Coronary artery (tissue), 2 donors: ENCODE results near the gene CALHM5.

Experiments used
- DNase-seq: peaks from one replicate; pipeline ENCODE4 v3.0.0-alpha.2; 2017; ENCODE audit warnings: low spot score
- H3K27ac ChIP-seq, 2 donors: fragments of 200-600 bp; sonication (generic); one replicate each; pipeline ENCODE4 v1.5.1; 2016 to 2019
- H3K4me3 ChIP-seq: fragments of 200-600 bp; sonication (generic); 2 replicates; pipeline ENCODE4 v1.5.1; 2016; ENCODE audit warnings: mild to moderate bottlenecking, moderate library complexity
- TF ChIP-seq, protein P1 (sequence below): fragments of 200-600 bp; sonication (generic); IDR thresholded peaks from one replicate; pipeline ENCODE4 v1.5.1; 2019; ENCODE audit warnings: antibody characterized with exemption

CALHM5 gene, protein sequence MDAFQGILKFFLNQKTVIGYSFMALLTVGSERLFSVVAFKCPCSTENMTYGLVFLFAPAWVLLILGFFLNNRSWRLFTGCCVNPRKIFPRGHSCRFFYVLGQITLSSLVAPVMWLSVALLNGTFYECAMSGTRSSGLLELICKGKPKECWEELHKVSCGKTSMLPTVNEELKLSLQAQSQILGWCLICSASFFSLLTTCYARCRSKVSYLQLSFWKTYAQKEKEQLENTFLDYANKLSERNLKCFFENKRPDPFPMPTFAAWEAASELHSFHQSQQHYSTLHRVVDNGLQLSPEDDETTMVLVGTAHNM

DNA sequence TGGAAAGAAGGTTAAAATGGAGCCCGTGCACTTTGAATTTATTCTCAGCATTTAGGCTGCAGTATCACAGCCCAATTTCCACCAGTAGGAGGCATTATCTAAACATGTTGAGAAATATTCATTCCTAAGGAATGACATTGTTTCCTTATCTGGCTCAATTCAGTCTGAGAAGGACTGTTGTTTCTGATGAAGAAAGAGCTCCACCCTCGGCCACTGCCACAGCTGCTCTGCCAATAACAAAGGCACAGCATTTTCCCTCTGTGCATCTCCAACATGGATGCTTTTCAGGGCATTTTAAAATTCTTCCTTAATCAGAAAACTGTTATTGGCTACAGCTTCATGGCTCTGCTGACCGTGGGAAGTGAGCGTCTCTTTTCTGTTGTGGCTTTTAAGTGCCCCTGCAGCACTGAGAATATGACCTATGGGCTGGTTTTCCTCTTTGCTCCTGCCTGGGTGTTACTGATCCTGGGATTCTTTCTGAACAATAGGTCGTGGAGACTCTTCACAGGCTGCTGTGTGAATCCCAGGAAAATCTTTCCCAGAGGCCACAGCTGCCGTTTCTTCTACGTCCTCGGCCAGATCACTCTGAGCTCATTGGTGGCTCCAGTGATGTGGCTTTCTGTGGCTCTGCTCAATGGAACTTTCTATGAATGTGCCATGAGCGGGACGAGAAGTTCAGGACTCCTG lies at the start of gene CALHM5:
Gene CALHM5, plus strand, starts transcription at position 216 of the 687 bp plus-strand sequence. Its CDS starts 58 bp downstream, at position 274.
- DNase-seq, result peak; percentile 80
- TF ChIP-seq, protein P1, sequence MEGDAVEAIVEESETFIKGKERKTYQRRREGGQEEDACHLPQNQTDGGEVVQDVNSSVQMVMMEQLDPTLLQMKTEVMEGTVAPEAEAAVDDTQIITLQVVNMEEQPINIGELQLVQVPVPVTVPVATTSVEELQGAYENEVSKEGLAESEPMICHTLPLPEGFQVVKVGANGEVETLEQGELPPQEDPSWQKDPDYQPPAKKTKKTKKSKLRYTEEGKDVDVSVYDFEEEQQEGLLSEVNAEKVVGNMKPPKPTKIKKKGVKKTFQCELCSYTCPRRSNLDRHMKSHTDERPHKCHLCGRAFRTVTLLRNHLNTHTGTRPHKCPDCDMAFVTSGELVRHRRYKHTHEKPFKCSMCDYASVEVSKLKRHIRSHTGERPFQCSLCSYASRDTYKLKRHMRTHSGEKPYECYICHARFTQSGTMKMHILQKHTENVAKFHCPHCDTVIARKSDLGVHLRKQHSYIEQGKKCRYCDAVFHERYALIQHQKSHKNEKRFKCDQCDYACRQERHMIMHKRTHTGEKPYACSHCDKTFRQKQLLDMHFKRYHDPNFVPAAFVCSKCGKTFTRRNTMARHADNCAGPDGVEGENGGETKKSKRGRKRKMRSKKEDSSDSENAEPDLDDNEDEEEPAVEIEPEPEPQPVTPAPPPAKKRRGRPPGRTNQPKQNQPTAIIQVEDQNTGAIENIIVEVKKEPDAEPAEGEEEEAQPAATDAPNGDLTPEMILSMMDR, result peak; percentile 70
- peak within 1 kb of the TSS; percentile 72 for H3K4me3 ChIP-seq
- H3K27ac ChIP-seq, result peak within 1 kb of the TSS; percentile 77 to 89

DNA sequence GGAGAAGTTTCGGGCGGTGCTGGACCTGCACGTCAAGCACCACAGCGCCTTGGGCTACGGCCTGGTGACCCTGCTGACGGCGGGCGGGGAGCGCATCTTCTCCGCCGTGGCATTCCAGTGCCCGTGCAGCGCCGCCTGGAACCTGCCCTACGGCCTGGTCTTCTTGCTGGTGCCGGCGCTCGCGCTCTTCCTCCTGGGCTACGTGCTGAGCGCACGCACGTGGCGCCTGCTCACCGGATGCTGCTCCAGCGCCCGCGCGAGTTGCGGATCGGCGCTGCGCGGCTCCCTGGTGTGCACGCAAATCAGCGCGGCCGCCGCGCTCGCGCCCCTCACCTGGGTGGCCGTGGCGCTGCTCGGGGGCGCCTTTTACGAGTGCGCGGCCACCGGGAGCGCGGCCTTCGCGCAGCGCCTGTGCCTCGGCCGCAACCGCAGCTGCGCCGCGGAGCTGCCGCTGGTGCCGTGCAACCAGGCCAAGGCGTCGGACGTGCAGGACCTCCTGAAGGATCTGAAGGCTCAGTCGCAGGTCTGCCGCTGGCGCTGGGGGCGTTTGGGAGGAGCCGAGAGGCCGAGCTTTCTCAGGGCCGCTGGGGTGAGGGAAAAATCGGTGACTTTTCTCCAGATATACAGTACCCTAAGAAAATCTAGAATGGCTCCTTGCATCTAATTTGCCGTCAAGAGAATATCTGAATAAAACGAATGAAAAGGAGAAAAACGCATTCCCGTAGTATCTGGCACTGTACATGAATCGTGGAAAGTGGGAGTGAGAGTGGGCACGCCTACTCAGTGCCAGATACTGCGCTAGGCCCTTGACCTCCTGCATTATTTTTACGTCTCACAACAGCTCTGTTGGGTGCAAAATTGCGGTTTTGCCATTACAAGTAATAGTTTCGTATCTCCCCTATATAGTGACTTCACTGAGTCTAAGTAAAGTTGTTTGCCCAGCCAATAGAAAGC lies 49.2 kb upstream of the CALHM5 start:
- Histone ChIP-seq H3K27ac (peak overlapping the region in 1 of 2 donors; percentile 37), H3K4me3 (peak overlapping the region; percentile 73)
- TF ChIP-seq, protein P1, result no peak
- no peak for DNase-seq

DNA sequence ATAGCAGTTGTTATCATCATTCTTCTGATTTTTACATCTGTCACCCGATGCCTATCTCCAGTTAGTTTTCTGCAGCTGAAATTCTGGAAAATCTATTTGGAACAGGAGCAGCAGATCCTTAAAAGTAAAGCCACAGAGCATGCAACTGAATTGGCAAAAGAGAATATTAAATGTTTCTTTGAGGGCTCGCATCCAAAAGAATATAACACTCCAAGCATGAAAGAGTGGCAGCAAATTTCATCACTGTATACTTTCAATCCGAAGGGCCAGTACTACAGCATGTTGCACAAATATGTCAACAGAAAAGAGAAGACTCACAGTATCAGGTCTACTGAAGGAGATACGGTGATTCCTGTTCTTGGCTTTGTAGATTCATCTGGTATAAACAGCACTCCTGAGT lies 48.1 kb upstream of the CALHM5 start:
- no peak overlapping the region for H3K4me3 ChIP-seq
- DNase-seq, result no peak
- H3K27ac ChIP-seq, result no peak overlapping the region
- TF ChIP-seq, protein P1, result no peak

DNA sequence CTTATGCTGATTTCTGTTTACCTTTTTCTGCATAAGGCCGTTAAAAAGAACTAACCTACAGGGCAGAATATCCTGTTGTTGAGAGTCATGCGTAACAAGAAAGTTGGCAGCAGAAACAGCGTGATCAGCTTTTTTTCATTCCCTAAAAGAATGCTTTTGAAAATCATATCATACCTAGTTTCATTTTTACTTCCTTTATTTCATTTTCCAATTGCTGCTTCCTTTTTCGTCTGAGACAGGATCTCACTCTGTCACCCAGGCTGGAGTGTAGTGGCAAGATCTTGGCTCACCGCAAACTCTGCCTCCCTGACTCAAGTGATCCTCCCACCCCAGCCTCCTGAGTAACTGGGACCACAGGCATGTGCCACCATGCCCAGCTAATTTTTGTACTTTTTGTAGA lies 46.2 kb upstream of the CALHM5 start:
- Histone ChIP-seq H3K4me3 (no peak overlapping the region), H3K27ac (no peak overlapping the region)
- no peak for DNase-seq
- TF ChIP-seq, protein P1, result no peak

DNA sequence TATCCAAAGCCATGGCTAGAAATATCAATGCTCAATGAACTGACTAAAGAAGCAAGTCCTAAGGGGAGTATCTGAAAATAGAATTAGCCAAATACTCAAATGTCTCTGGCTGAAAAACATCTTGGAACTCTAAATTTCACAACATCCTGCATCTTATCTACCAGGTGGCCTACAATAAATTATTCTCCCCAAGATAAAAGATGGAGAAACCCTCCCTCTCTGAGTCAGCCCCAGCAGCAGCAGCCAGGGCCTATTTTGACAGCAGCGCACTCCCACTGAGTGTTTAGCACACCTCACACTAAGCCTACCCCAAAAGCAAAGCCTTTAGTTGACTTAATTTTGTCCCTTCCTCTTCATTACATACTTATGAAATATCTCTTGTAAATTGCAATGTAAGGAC lies 44.3 kb upstream of the CALHM5 start:
- no peak for DNase-seq

DNA sequence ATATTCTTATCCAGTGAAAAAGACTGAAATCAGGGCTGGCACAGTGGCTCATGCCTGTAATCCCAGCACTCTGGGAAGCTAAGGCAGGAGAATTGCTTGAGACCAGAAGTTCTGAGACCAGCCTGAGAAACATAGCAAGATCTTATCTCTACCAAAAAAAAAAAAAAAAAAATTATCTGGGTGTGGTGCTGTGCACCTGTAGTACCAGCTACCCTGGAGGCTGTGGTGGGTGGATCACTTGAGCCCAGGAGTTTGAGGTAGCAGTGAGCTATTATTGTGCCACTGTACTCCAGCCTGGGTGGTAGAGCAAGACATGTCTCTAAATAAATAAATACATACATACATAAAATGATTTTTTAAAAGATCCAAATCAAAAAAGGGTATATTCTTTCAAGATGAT lies 43.9 kb upstream of the CALHM5 start:
- TF ChIP-seq, protein P1, result no peak
- Histone ChIP-seq H3K27ac (no peak overlapping the region), H3K4me3 (no peak overlapping the region)
- no peak for DNase-seq

More for the DNA sequence above, 44.3 kb upstream of the CALHM5 start:
- TF ChIP-seq, protein P1, result no peak
- Histone ChIP-seq H3K27ac (no peak overlapping the region), H3K4me3 (no peak overlapping the region)
